ENCODE data around the gene KCNQ5. TPM values are rescaled to one million over a fixed set of nuclear protein-coding genes. Genes with fewer than 3 reads are reported as not detected.

The KCNQ5 gene
- total RNA-seq, 1 experiment from 2014 or later = 0.31 TPM

- Histone ChIP-seq H3K27me3 (ENCODE audit: control insufficient read depth, insufficient read depth, low read length) (no peaks in the 10 kb centered on the region), H3K4me3 (ENCODE audit: insufficient read depth, low read depth, low read length) (no peak overlapping the region), H3K36me3 (replicated peaks; ENCODE audit: control insufficient read depth, insufficient read depth, low read length) (no peaks in the 10 kb centered on the region)
- DNase-seq = no peak
Measured at GRCh38 chr6:72677740-72678139, 55.9 kb downstream of the KCNQ5 start.

DNA sequence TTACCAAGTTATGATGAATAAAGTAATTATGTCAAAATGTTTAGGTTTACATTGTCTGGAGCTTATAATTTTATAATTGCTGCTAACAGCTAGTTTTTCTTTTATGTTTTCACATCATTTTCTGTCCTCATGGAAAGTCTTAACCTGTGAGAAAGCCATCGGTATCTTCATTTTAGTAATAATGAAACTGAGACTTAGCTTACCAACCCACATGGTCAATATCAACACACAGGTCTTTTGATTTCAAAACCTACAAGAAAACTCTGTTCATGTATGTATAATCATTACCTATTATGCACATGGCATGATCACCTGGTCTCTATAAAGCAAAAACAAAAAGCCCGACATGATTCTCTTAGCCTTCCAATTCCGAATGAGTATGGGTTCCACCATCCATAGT lies 61.9 kb downstream of the KCNQ5 start:
- no peak for DNase-seq
- H3K36me3 ChIP-seq (replicated peaks; ENCODE audit: control insufficient read depth, insufficient read depth, low read length) = no peaks in the 10 kb centered on the region
- no peak overlapping the region for H3K4me3 ChIP-seq (ENCODE audit: insufficient read depth, low read depth, low read length)
- H3K27me3 ChIP-seq (ENCODE audit: control insufficient read depth, insufficient read depth, low read length) = no peaks in the 10 kb centered on the region

GRCh38 chr6:72689107-72689954 lies 67.5 kb downstream of the KCNQ5 start:
- Histone ChIP-seq H3K27me3 (ENCODE audit: control insufficient read depth, insufficient read depth, low read length) (no peaks in the 10 kb centered on the region), H3K36me3 (replicated peaks; ENCODE audit: control insufficient read depth, insufficient read depth, low read length) (no peaks in the 10 kb centered on the region), H3K4me3 (ENCODE audit: insufficient read depth, low read depth, low read length) (no peak overlapping the region)
- no peak for DNase-seq

DNA sequence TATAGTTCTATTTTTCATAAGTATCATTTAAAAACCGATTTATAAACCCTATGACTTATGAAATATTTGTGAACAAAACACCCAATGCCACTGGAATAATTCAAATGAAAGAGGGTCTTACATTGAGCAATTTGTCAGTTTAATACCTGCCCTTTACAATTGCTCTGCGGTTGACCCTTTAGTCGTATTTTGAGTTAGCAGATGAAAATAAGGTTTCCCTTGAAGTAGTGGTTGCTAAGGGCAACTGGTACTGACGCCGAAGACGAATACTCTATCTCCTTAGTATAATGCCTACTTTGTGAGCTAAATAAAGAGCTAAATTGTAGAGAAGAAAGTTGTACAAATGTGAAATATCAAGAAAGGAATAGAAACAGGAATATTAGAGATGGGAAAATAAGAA lies 69.4 kb downstream of the KCNQ5 start:
- Histone ChIP-seq H3K36me3 (replicated peaks; ENCODE audit: control insufficient read depth, insufficient read depth, low read length) (no peaks in the 10 kb centered on the region), H3K4me3 (ENCODE audit: insufficient read depth, low read depth, low read length) (no peak overlapping the region), H3K27me3 (ENCODE audit: control insufficient read depth, insufficient read depth, low read length) (no peaks in the 10 kb centered on the region)
- no peak for DNase-seq

GRCh38 chr6:72696055-72696454 lies 74.2 kb downstream of the KCNQ5 start:
- Histone ChIP-seq H3K36me3 (replicated peaks; ENCODE audit: control insufficient read depth, insufficient read depth, low read length) (no peaks in the 10 kb centered on the region), H3K27me3 (ENCODE audit: control insufficient read depth, insufficient read depth, low read length) (no peaks in the 10 kb centered on the region)

DNA sequence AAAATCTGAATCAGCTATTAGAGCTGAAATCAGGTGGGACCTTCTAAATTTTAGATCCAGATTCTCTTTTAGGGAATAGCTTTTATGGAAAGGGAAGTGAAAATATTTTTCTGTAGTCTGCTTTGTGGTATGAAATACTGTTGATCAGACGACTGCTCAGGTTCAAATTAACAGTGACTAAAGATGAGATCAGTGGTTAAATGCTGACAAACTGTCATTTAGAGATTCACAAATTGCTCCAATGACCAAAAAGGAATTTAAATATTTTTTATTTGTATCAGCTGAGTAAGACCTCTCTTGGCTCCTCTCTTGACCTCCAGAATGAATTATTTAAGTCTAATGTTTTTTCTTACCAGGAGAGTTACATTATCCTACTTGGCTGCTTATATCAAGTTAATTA lies 77.3 kb downstream of the KCNQ5 start:
- Histone ChIP-seq H3K36me3 (replicated peaks; ENCODE audit: control insufficient read depth, insufficient read depth, low read length) (no peaks in the 10 kb centered on the region), H3K4me3 (ENCODE audit: insufficient read depth, low read depth, low read length) (no peak overlapping the region), H3K27me3 (ENCODE audit: control insufficient read depth, insufficient read depth, low read length) (no peaks in the 10 kb centered on the region)
- DNase-seq = no peak

More at GRCh38 chr6:72696055-72696454, 74.2 kb downstream of the KCNQ5 start:
- H3K4me3 ChIP-seq (ENCODE audit: insufficient read depth, low read depth, low read length) = no peak overlapping the region
- DNase-seq = no peak

GRCh38 chr6:72702421-72702820 lies 80.6 kb downstream of the KCNQ5 start:
- DNase-seq = no peak
- H3K4me3 ChIP-seq (ENCODE audit: insufficient read depth, low read depth, low read length) = no peak overlapping the region
- no peaks in the 10 kb centered on the region for H3K36me3 ChIP-seq (replicated peaks; ENCODE audit: control insufficient read depth, insufficient read depth, low read length)
- no peaks in the 10 kb centered on the region for H3K27me3 ChIP-seq (ENCODE audit: control insufficient read depth, insufficient read depth, low read length)

- Histone ChIP-seq H3K4me3 (ENCODE audit: insufficient read depth, low read depth, low read length) (no peak overlapping the region), H3K36me3 (replicated peaks; ENCODE audit: control insufficient read depth, insufficient read depth, low read length) (no peaks in the 10 kb centered on the region), H3K27me3 (ENCODE audit: control insufficient read depth, insufficient read depth, low read length) (no peaks in the 10 kb centered on the region)
- no peak for DNase-seq
Measured at GRCh38 chr6:72703093-72703492, 81.2 kb downstream of the KCNQ5 start.

DNA sequence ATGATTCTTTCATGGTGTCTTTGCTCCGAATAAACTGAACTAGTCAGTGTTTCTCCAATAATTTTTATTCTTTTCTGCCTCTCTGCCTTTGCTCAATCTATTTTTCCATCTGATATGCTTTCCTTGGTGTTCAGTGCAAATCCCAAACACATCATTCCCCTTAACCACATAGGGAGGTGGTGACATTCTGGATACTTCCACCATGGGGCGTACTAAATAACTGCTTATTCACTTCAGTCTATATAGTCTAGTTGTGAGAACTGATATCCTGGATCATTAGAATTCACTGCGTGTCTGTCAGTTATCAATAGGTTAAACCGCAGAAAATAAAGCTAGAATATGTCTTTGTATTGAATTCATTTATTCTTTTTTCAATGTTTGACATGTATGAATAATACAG lies 83.1 kb downstream of the KCNQ5 start:
- DNase-seq = no peak

GRCh38 chr6:72709431-72709830 lies 87.6 kb downstream of the KCNQ5 start:
- Histone ChIP-seq H3K27me3 (ENCODE audit: control insufficient read depth, insufficient read depth, low read length) (no peaks in the 10 kb centered on the region), H3K36me3 (replicated peaks; ENCODE audit: control insufficient read depth, insufficient read depth, low read length) (no peaks in the 10 kb centered on the region), H3K4me3 (ENCODE audit: insufficient read depth, low read depth, low read length) (no peak overlapping the region)
- DNase-seq = no peak

More for the DNA sequence above, 83.1 kb downstream of the KCNQ5 start:
- Histone ChIP-seq H3K27me3 (ENCODE audit: control insufficient read depth, insufficient read depth, low read length) (no peaks in the 10 kb centered on the region), H3K36me3 (replicated peaks; ENCODE audit: control insufficient read depth, insufficient read depth, low read length) (no peaks in the 10 kb centered on the region), H3K4me3 (ENCODE audit: insufficient read depth, low read depth, low read length) (no peak overlapping the region)

GRCh38 chr6:72711731-72712130 lies 89.9 kb downstream of the KCNQ5 start:
- Histone ChIP-seq H3K27me3 (ENCODE audit: control insufficient read depth, insufficient read depth, low read length) (no peaks in the 10 kb centered on the region), H3K4me3 (ENCODE audit: insufficient read depth, low read depth, low read length) (no peak overlapping the region), H3K36me3 (replicated peaks; ENCODE audit: control insufficient read depth, insufficient read depth, low read length) (no peaks in the 10 kb centered on the region)
- DNase-seq = no peak

- no peak for DNase-seq
- Histone ChIP-seq H3K36me3 (replicated peaks; ENCODE audit: control insufficient read depth, insufficient read depth, low read length) (no peaks in the 10 kb centered on the region), H3K4me3 (ENCODE audit: insufficient read depth, low read depth, low read length) (no peak overlapping the region), H3K27me3 (ENCODE audit: control insufficient read depth, insufficient read depth, low read length) (no peaks in the 10 kb centered on the region)
Measured at GRCh38 chr6:72712910-72713309, 91.0 kb downstream of the KCNQ5 start.

DNA sequence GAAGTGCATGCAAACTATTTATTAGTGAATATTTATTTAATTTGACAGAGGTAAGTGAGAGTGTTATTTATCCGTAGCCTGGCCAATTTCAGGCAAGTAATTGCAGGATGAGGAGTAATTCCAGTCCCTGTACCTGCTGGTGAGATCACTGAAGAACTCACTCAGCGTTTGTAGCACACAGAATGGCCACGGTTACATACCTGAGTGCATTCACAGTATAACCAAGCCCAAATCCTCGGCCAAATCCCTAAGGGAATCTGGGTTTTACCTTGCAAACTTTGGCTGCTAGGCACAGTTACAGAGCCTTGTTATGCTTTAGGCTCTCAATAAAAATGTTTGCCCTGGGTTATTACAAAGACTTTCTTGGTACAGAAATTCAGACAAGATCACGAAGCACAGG lies 93.3 kb downstream of the KCNQ5 start:
- H3K36me3 ChIP-seq (replicated peaks; ENCODE audit: control insufficient read depth, insufficient read depth, low read length) = no peaks in the 10 kb centered on the region
- H3K27me3 ChIP-seq (ENCODE audit: control insufficient read depth, insufficient read depth, low read length) = no peaks in the 10 kb centered on the region
- no peak overlapping the region for H3K4me3 ChIP-seq (ENCODE audit: insufficient read depth, low read depth, low read length)
- DNase-seq = no peak

DNA sequence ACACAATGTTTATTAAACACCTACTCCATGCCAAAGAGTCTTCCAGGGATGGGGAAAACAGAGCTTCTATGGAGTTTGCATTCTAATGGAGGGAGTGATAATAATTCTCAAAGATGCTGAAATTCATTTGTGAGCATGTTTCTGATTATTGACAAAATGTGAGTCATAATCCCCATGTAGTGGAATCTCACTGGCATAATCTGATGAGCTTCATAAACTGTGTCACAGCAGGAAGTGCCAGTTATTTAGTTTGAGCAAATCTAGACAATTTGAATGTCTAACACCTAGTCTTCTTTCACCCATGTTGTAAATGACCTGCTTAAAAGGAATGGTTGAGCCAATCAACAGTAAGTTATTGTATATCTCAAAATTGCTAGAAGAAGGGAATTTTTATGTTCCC lies 95.1 kb downstream of the KCNQ5 start:
- no peak for DNase-seq
- Histone ChIP-seq H3K27me3 (ENCODE audit: control insufficient read depth, insufficient read depth, low read length) (no peaks in the 10 kb centered on the region), H3K4me3 (ENCODE audit: insufficient read depth, low read depth, low read length) (no peak overlapping the region), H3K36me3 (replicated peaks; ENCODE audit: control insufficient read depth, insufficient read depth, low read length) (no peaks in the 10 kb centered on the region)

- H3K27me3 ChIP-seq (ENCODE audit: control insufficient read depth, insufficient read depth, low read length) = no peaks in the 10 kb centered on the region
- DNase-seq = no peak
- H3K4me3 ChIP-seq (ENCODE audit: insufficient read depth, low read depth, low read length) = no peak overlapping the region
- no peaks in the 10 kb centered on the region for H3K36me3 ChIP-seq (replicated peaks; ENCODE audit: control insufficient read depth, insufficient read depth, low read length)
Measured at GRCh38 chr6:72720464-72720863, 98.6 kb downstream of the KCNQ5 start.

Data from H7 (cell line).